Right lung (tissue), 5 donors: ENCODE measurements around the gene EDARADD. TPM values are rescaled to one million over a fixed set of nuclear protein-coding genes. Genes with fewer than 3 reads are reported as not detected.

Experiments used
- DNase-seq, 2 donors: peaks; one replicate each; pipeline ENCODE4 v3.0.0-alpha.2; 2013
- polyA plus RNA-seq, 5 donors: library from polyadenylated mRNA; unstranded; fragments of 120-200 nt; gene quantifications; one replicate each; pipeline versions ENCODE4 v1.2.1 to v1.2.3, GENCODE V29; 2013; ENCODE audit warnings: inconsistent platforms in 1 of 5, low replicate concordance in 1 of 5; ENCODE audit not compliant: insufficient read length in 5 of 5, insufficient read depth in 1 of 5

EDARADD gene
- polyA plus RNA-seq, 5 donors: 3.6 to 6.7 (median 4.8) TPM

DNA sequence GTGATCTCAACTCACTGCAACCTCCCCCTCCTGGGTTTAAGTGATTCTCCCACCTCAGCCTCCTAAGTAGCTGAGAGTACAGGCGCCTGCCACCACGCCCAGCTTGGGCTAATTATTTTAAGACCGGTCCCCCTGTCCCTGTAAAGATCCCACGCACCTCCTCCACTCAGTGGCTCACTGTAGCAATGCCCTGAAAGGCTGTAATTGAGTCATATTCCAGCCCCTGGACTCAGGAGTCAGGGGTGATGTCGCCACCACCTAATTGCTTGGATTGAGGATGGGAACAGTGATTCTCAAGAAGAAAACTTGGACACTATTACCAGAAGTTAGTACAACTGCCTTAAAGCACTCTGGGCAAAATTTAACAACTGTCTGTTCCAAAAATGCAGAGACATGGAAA lies 3.1 kb upstream of the EDARADD start:
- DNase-seq: no peak

GRCh38 chr1:236392182-236392581 lies 1.9 kb upstream of the EDARADD start:
- DNase-seq: no peak

- DNase-seq: no peak
These were observed 768 bp downstream of the EDARADD start for GRCh38 chr1:236394879-236395229.

DNA sequence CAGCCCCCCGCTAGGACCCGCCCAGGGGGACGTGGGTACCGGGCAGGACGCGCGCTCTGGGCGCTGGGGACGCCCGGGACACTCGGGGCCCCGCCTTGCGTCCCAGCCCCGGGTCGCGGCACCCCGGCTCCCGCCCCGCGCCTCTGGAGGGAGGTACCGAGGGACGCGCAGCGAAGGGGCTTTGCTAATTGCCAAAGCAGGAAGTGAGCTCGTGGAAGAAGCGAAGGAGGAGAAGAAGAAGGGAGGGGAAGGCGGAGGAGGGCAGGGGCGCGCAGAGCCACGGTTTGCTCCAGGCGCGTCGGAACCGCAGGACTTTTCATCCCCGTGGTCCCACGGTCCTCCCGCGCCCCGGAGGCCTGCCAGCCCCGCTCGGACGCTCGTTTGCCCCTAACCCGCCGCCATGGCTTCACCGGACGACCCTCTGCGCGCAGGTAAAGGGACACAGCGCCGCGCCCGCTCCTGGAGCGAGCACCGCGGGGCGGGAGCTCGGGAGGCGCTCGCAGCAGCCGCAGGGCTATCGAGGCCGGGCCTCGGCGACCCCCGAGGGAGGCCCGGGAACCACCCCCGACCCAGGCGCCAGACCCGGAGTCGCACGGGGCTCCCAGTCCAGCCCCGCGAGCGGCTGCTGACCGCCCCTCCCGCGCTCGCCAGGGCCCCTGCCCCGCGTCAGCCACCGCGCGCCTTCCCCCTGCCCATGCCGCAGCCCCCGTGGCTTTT lies 1.3 kb downstream of the EDARADD start:
- DNase-seq: peak; percentile 68 to 75

GRCh38 chr1:236395947-236396664 lies 2.0 kb downstream of the EDARADD start:
- DNase-seq: peak in 1 of 2 donors; percentile 17

DNA sequence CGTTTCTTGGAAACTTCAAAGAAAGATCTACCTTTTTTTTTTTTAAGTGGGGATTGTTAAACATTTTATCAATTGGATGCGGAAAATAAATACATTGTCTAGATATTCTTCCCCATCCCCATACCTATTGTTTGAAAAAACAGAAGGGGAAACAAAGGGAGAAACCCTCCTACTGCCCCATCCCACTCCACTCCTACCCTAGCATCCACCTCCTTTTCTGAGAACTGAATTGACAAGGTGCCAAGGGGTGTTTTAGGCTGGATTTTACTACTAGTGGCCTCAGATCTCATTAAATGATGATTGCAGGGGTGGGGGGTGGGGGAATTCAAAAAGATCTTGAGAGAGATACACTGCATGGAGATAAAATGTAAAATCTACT lies 2.6 kb downstream of the EDARADD start:
- DNase-seq: no peak

DNA sequence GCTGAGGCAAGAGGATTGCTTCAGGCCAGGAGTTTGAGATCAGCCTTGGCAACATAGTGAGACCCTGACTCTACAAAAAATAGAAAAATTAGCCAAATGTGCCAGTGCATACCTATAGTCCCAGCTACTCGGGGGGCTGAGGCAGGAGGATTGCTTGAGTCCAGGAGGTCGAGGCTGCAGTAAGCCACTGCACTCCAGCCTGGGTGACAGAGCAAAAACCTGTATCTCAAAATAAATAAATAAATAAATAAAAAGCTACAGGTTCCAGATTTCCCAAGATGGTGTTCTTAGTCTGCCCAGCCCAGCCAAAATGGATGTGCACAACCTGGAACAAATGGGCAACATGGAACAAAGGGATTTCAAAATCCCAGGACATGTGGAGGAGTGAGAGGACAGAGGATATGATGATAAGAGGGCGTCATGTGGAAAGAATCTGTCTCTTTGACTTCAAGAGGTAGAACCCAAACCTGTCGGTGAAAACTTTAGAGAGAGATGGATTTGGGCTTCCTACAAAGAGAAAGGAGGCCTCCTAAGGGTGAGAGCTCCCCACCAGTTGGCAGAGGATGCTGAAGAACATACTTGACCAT lies 3.2 kb downstream of the EDARADD start:
- DNase-seq: no peak

GRCh38 chr1:236398538-236398937 lies 4.5 kb downstream of the EDARADD start:
- DNase-seq: no peak

- DNase-seq: no peak
These were observed 6.0 kb downstream of the EDARADD start for GRCh38 chr1:236400061-236400603.

- DNase-seq: no peak
These were observed 7.6 kb downstream of the EDARADD start for GRCh38 chr1:236401698-236402097.

- no peak for DNase-seq
These were observed 10.0 kb downstream of the EDARADD start for GRCh38 chr1:236403905-236404696.

DNA sequence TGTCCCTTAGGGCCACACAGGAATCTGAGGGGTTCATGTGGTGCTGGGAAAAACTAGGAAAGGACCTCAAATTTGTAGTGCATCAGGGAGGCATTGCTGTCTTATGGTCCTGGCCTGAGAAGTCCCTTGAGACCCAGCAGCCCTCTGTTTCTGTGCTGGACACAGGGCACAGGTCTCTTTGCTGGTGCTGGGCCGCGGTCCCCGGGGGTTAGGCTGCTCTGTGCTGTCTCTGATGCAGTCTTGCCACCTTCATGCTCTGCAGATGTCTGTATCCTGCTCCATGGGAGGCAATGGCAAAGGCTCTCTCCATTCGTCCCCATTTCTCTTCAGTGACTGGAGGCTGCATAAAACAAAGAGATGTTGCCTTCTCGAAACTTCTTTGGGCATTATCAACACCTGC lies 13.0 kb downstream of the EDARADD start:
- no peak for DNase-seq

DNA sequence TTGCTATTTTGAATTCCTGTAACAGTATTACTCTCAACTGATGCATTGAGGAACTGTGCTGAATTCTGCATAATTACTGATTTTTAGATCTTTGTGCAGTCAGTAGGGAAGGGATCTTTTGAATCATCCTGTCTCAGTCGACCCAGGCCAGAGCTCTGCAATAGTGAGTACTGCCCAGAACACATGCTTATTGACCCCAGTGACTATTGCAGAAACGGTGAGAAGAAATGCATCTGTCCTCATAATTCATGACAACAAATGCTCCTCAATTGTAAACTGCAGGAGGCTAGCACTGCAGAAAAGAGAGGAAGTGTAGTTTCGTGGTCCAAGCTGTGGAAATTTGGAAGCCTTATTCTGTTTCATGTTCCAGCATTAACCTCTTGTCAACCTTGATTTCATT lies 19.6 kb downstream of the EDARADD start:
- DNase-seq: no peak

GRCh38 chr1:236416165-236416564 lies 22.1 kb downstream of the EDARADD start:
- DNase-seq: peak in 1 of 2 donors; percentile 25

DNA sequence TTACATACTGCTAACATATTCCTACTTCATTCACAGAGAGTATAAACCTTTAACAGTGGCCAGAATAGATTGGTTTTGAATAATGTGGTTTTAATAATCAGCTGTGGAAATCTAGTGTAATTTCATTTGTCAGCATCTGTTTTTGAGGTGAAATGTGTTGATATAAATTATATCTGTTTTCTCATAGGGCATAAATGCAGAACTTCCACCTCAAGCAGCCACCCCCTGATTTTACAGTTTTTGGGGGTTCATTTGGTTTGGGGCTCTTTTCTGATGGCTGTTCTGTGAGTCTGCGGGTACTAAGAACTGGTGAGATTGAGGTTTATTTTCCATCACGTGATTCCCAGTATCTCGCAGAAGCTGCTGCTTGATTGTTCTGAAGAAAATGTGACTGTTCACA lies 23.2 kb downstream of the EDARADD start:
- no peak for DNase-seq

- no peak for DNase-seq
These were observed 25.4 kb downstream of the EDARADD start for GRCh38 chr1:236419502-236419901.

DNA sequence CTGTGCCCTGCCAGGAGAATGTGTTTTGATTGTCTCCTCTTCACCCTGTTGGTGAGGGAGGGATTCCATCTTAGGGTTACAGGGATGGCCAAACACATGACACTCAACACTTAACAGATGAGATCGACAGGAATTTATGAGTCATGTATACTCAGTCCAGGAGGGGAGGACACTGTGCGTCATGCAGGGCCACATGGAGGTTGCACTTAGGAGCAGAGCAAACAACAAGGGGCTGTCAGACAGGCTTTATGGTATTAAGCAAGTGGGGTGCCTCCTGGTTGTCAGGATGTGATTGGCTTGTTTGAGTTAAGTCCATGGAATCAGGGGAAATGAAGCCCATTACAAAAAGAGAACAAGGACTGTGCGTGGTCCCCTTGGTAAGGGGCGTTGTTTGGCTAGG lies 26.9 kb downstream of the EDARADD start:
- no peak for DNase-seq

DNA sequence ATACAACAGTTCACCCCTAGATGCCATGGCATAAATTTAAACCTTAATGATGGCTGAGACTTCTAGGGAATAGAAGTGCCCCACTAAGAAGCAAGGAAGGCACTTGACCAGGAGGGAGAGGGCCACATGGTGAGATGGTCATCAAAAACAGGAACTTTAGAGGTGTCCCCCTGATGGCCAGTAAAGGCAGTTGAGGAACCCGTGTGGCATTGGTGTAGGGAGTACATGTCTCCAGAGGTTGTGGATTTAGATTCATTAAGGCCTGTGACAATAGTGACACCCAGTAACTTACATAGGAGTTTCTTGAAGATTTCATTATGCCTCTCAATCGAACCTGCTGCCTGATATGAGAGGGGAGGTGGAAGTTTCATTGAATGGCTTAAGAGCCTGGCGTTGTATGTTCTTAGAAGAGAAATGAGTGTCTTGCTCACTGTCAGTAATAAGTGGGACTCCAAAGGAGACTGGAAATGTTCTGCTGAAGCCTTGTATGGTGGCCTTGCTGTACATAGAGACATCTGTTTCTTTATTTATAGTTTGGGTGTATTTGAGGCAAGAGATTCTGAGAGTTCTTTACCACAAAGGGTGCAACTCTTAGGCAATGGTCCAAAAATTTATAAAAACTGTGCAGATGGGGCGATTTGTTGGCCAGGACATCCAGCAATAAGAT lies 27.9 kb downstream of the EDARADD start:
- DNase-seq: no peak

- DNase-seq: no peak
These were observed 28.4 kb downstream of the EDARADD start for GRCh38 chr1:236422517-236422876.

DNA sequence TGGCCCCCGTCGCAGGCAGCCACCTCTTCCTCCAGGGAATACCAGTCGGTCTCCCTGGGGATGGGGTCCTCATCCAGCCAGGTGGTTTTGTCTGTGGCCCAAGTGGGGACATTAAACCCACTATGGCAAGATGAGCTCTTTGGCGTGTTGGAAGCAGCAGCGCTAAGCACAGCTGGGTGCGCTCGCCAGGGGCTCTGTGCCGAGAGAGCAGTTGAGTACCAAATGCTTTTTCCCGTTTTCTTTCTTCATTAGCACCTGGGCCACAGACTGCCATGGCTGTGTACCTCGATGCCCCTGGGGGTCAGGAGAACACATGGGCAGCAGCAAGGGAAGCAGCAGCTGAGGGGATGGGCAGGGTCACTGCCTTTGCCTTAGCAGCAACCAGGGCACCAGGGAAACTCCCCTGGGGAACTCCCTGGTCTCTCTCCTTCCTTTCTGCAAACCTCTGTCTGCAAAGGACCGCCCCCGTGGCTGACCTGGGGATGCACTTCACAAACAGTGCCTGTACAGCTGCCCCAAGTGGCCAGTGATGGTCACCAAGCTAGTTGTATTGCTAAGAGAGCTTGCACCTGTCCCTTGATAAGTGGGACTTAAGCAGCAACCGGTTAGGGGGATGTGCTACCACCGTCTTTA lies 31.1 kb downstream of the EDARADD start:
- no peak for DNase-seq

DNA sequence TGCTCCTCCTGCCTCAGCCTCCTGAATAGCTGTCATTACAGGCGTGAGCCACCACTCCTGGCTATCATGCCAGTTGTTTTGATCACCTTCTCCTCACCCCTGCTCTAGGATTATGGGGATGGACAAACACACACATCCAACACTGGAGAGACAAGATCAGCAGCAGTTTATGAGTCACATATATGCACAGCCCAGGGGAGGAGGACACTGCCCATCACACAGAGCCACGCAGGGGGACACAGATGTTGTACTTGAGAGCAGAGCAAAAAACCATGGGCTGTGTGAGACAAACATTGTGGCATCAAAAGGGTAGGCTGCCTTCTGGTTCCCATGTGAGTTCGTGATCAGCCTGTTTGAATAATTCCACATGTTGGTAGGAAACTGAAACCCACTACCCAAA lies 32.1 kb downstream of the EDARADD start:
- DNase-seq: no peak
